ENCODE data around the gene SPOCK3.

DNA sequence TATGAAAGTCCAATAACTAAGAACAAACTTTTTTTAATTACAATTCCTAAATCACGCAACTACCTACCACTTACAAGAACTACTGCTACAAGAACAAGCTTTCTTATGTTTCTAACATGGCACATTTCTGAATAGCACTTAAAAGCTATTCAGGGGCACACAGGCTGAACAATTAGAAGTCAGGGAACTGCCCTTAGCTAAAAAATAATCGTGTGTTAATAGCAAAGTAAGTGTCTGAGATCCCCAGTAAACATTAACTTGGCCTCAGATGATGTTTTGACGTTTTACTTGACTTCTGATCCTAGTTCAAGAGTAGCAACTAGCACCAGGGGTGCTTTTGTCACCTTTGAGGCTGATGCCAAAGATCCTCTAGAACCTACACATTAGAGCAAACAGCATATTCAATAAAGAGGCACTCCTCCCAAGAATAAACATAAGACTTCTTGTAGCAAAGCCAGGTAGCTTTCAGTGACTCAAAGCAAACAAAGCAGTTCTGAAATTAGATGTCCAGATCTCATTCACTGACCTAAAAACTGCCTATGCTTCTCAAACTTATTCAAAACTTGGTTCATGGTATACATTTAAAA lies 16.2 kb downstream of the SPOCK3 start:
- TF ChIP-seq POLR2A (IDR thresholded peaks at IDR 0.05; ENCODE audit: low read length) (no peak), GATA1 (IDR thresholded peaks at IDR 0.05; ENCODE audit: low read depth, low read length) (no peak)
